Stimulated activated CD4-positive, alpha-beta T cell treated with anti-CD3 and anti-CD28 coated beads, Interleukin-15, amount 100 ng/mL, for 1 hour (primary cell): ENCODE measurements around the gene WNT7B.

Source experiments
- DNase-seq, 2 donors: peaks; one replicate each; pipeline ENCODE4 v3.0.0-alpha.2; 2020; ENCODE audit warnings: low read depth in 1 of 2, low spot score in 1 of 2

The WNT7B gene

DNA sequence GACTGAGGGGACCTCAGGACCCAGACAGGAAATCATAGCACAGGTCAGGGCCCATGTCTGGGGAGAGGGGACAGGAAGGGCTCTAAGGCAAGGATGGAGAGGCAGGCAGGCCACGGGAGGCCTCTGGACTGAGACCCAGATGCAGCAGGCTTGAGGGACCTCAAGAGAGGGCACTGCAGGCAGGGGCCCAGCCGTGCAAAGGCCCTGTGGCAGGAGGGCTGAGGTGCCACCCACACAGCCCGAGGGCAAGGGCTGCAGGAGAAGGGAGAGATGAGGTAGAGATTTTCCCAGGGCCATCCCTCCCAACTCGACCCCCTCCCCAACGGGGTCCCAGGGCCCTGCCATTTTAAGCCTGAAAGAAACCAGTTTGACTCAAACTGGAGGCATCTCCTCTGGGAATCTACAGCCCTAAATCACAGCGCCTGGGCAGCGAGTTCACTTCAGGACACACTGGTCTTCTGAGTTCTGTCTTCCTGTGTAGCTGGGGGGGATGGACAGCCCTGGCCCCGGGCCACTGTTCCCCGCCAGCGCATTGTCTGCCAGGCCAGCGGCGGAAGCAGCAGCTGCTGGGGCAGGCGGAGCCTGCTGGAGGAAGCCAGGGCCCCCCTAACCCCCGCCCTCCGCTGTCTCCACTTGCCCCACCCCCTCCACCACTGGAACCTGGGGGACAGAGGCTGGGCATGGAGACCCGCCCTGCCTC, 20.3 kb upstream of the WNT7B start:
- DNase-seq: no peak

DNA sequence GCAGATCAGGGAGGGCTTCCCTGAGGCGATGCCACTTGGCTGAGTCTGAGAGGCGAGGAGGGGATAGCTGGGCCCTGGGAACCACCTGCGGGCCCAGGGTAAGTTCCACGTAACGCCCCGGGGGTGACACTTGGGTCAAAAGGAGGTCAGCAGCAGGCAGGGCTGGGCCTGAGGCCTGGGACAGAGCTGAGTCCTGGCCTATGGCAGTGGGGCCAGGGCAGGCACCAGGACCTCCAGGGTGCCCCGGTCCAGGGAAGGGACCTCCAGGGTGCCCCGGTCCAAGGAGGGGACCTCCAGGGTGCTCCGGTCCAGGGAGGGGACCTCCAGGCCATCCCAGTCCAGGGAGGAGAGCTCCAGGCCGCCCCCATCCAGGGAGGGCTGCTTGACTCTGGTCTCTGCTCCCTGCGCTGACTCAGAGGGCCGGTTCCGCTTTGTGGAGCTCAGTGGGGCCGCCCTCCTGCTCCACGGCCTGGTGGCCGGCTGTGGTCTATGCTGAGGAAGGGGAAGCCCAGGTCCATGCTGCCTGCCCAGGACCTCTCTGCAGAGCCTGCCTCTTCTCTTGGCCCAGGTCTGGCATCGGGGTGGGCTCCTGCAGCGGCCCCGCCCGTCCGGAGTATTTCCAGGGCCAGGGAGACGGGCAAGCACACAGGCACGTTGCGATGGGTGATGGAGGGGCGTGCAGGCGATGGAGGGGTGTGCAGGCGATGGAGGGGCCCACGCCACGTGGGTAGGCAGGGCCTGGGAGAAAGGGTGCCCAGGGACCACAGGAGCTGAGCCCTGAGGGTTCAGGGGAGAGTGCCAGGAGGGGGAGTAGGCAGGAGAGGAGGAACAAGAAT, 19.5 kb upstream of the WNT7B start:
- no peak for DNase-seq

DNA sequence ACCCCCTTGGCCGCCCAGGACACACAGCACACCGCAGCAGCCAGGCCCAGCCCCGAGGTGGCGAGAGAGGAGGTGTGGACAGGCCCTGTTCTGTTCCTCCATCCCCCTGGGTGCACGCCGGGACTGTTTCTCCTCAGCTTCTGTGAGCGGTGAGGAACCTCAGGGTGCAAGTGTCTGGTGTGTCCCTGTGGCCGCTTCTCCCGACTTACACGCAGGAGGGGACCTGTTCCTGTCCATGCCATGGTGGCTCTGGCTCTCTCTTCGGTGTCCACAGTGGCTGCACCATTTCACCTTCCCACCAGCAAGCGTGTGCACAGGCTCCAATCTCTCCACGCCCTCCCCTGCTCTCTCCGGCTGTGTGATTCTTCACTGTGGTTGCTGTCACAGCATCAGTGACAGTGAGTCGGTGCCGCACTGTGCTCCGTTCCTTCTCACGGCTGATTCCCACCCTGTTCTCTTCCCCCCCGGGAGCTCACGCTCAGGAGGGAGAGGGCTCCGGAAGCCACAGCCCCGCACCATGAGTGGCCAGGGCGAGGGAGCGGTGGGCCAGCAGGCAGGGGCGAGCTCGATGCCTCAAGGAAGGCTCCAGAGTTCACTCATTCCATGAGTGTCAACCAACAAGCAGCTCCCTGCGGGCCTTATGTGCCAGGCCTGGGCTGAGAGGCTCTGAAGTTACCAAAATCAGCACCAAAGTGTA, 18.6 kb upstream of the WNT7B start:
- DNase-seq: no peak

DNA sequence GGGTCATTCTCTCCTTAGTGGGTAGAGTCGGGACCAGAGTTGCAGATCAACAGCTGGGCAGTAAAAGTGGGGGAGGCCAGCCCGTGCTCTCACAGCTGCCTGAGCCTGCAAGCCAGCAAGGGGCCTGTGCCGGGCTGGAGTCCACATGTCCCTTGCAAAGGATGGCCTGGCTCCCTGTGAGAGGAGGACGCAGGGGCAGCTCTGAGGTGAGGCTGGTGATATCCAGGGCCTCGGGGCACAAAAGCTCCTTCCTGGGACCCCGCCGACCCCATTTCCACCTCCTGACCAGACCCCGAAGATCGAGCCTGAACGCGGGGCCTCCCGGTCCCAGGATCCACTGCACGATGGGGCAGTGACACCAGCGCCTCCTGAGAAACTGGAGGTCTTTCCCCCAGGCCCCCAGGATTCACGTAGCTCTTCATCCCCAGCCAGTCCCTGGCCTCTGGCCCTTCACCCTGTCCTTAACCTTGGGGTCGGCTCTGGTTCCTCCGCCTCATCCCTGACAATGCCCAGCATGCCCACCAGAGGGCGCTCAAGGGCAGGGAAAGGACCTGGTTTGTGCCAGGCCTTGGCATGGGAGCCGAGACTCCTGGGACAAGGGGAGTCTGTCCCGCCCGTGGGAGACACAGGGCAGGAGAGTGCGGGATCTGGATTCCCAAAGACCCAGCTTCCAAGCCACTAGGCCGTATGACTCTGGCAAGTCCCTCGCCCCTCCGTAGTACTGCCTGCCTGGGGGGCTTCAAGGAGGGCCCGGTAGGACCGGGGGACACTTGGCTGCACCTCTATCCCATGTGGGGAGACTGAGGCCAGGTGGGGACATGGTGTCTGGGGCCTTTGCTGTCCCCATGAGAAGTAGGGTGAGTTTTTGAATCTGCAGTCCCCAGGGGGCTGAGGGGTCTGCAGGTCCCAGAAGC, 17.8 kb upstream of the WNT7B start:
- DNase-seq: peak; percentile 60 to 71

DNA sequence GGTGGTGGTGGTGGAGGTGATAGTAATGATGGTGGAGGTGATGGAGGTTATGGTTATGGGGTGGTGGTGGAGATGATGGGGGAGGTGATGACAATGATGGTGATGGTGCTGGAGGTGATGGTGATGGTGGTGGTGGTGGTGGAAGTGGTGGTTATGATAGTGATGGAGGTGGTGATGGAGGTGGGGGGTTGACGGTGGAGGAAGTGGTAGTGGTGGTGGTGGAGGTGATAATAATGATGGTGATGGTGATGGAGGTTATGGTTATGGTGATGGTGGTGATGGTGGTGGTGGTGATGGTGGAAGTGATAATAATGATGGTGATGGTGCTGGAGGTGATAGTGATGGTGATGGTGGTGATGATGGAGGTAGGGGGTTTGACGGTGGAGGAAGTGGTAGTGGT, 16.9 kb upstream of the WNT7B start:
- DNase-seq: no peak

DNA sequence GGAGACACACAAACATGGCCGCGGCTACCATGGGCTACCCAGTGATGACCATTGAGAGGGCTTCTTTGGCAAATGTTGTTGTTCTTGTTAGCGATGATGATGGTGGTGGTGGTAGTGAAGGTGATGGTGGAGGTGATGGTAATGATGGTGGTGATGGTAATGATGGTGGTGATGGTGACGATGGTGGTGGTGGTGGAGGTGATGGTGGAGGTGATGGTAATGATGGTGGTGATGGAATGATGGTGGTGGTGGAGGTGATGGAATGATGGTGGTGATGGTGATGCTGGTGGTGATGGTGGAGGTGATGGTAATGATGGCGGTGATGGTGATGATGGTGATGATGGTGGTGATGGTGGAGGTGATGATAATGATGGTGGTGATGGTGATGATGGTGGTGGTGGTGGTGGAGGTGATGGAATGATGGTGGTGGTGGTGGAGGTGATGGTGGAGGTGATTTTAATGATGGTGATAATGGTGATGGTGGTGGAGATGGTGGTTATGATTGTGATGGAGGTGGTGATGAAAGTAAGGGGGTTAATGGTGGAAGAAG, 16.3 kb upstream of the WNT7B start:
- DNase-seq: no peak

DNA sequence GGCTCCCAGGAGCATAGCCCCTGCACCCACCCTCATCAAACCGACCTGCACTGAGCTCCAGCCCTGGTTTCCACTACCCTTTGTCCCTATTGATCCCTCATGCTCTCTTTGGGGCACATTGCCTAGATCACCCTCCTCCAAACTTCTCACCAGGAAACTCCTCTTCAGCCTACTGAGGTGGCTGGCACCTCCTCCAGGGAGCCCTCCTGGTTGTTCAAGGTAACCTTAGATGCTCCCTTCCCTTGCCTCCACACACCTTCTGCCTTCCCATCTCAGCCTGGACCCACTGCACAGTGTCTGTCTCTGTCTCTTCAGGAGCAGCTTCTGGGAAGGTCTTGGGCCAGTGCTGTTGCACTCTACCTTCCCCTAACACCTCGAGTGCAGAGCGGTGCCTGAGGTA, 15.8 kb upstream of the WNT7B start:
- DNase-seq: no peak

DNA sequence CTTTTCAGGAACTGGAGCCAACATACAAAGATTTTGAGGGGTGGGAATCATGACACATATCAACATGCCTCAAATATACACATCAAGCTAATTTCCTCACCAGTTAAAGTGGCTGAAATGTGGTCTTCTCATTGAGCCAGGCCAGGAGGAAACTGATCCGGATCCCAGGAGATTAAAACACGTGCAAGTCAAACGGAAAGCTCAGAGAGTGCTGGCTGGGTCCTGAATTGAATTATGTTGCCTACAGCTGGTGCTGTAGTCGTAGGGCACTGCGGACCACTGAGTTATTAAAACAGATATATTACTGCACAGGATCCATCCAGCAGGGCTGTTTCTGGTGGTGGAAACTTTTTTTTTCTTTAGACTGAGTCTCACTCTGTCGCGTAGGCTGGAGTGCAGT, 14.1 kb upstream of the WNT7B start:
- no peak for DNase-seq

DNA sequence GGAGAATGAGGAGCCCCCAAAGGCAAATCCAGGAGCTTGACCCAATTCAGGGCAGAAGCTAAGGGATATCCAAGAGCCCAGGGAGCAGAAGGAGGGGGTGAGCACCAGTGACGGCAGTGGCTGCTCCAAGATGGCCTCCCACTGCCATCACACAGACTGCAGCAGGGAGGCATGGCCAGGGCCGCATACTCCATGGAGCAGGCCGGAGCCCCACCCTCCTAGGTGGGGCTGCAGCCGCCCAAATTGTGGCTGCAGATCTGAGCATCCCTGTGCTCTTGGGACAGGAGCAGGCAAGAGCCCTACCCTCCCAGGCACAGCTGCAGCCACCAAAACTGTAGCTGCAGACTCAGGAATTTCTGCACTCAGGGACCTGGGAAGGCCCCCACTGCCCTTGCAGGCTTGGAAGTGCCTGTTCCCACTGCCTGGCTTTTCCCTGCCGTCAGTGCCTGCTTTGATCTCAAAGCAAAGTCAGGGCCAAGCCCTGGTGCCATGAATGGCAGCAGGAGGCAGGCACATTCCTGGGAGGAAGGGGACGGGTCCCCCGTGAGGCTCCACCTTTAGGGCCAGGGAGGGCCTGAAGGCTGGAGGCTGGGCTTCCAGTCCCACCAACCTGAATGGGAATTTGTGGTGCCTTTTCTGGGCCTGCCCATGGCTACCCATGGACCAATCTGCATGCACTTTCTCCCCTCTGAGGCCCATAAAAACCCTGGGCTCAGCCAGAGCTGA, 10.3 kb upstream of the WNT7B start:
- no peak for DNase-seq

DNA sequence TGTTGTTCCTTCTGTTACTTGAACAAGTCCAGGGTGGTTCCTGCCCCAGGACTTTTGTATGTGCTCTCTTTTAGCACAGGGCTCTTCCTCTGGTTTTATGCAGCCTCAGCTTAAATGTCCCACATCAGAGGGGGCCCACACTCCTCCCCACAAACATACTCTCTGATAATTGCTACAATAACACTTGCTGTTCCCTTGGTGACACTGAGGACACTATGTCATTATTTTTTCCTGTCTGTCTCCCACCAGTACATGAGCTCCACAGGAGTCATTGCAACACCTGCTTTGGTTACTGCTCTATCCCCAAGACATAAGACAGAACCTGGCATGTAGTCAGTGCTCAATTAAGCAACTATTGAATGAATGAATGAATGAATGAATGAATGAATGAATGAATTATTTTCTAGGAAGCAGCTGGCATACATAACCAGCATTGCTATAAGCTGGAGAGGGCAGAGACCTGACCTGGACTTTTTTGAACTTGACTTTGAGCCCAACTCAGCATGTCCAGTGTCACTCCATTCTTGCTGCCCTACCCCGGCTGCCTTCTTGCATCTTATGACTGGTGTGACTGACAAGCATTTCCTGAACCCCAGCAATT, 7.5 kb upstream of the WNT7B start:
- DNase-seq: no peak

DNA sequence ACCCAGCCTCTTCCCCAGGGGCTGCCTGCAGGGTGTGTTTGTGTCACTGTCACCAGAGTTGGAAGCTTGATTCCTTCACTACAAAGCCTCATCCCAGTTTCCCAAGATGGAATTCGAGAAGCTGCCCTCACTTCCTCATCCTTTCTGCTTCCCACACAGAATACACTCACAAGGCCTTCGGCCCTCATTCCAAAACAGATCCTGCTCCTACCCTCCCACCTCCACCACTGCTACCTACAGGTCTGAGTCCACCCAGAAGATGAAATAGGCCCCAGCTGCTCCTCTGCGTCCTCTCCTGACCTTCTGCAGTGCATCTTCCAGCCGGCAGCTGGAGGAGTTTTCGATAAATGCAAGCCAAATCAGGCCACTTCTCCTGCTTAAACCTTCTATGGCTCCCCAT, 6.8 kb upstream of the WNT7B start:
- no peak for DNase-seq

DNA sequence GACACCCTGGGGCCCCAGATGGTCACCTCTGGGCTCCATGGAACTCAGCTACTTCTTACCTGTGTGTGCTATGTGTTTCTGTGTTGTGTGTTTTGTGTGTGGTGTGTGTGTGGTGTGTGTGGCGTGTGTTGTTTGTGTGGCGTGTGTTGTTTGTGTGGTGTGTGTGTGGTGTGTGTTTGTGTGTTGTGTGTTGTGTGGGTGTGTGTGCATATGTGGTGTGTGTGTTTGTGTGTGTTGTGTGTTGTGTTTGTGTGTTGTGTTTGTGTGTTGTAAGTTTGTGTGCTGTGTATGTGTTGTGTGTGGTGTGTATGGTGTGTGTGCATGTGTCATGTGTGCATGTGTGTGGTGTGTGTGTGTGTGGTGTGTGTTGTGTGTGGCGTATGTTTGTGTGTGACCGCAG, 3.8 kb upstream of the WNT7B start:
- no peak for DNase-seq

DNA sequence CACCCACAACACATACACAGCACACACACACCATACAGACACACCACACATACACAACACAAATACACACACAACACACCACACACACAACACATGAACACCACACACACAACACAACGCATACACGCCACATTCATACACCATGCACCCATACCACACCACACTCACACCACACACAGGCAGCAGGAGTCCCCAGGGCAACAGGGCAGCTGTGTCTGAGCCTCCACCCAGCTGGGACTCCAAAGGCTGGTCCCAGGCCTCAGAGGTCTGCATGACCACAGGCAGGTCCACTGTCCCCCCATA, 3.3 kb upstream of the WNT7B start:
- no peak for DNase-seq

DNA sequence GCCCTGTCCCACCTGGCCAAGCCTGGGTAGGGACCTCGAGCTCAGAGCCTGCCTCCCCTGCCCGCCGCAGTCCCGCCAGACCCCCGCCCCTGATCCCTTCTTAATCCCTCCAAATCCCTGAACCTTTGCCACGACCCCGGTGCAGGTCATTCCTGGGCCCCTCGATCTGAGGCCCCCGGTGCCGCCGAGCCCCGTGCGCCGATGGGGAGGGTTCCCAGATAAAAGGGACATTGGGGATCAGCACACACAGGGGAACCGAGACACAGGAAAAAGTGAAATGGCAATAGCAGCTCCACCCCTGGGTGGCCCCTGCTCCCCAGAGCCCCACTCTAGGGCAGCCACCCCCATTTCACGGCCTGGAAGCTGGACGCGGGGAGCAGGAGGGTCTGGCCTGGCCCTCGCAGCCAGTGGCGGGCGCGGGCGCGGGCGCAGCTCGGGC, 1.3 kb upstream of the WNT7B start:
- no peak for DNase-seq

DNA sequence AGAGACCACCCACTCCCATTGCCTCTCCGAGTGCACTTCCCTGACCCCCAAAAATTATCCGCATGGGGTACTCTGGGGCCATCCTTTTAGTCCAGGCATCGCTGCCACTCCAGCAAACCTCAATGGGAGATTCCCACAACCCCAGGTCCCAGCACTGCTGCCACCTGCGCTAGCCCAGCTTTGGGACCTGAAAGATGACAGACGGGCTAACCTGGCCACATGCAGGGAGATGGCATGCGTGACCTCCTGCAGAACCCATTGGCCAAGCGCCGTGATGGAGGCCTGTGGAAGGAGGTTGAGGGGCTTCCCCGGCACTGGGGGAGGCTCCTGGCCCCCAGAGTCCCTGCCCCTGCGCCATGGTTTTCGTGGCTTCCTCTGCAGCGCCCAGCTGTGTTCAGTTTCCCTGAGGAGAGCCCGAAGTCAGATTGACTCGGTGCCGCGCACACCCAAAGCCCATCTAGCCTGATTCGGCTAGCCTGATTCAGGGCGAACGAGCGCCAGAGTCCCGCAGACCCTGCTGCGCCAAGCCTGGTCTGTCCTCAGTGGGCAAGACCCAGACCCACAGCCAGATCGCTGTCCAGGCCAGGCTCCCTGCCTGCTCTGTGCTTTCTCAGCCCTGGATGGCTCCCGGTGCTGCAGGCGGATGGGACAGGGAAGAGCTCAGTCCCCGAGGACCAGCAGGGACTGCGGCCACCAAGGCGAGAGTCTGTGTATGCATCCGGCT, 751 bp upstream of the WNT7B start:
- DNase-seq: no peak

DNA sequence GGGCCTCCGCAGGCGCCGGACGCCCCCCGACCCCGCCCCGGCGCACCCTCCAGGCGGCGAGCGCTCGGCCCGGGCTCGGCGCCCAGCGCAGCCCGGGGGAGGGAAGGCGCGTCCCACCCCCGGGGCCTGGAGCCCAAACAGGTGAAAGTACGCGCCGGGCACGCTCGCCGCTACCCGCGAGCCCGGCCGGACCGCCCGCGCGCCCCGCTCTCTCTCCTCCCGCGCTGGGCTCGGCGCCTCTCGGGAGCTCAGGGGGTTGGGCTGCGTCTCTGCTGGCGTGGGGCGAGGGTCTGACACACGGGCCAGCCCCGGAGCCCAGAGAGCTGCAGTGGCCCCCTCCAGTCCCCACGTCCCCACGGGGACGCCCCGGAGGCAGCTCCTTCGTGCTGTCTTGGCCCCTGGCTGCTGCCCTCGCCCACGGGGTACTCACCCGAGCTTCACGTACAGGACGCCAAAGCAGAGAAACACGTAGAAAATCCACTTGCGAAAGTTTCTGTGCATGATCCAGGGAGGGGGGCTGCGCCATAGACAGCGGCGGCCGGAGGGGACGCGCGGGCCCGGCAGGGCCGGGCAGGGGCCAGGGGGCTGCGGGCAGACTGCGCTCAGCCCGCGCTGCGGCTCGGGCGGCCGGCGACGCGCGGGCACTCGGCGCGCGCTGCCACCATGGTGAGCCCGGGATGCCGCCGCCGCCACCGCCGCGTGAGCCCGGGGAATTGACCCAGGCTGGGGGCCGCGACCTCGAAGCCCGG, 534 bp downstream of the WNT7B start:
- no peak for DNase-seq

DNA sequence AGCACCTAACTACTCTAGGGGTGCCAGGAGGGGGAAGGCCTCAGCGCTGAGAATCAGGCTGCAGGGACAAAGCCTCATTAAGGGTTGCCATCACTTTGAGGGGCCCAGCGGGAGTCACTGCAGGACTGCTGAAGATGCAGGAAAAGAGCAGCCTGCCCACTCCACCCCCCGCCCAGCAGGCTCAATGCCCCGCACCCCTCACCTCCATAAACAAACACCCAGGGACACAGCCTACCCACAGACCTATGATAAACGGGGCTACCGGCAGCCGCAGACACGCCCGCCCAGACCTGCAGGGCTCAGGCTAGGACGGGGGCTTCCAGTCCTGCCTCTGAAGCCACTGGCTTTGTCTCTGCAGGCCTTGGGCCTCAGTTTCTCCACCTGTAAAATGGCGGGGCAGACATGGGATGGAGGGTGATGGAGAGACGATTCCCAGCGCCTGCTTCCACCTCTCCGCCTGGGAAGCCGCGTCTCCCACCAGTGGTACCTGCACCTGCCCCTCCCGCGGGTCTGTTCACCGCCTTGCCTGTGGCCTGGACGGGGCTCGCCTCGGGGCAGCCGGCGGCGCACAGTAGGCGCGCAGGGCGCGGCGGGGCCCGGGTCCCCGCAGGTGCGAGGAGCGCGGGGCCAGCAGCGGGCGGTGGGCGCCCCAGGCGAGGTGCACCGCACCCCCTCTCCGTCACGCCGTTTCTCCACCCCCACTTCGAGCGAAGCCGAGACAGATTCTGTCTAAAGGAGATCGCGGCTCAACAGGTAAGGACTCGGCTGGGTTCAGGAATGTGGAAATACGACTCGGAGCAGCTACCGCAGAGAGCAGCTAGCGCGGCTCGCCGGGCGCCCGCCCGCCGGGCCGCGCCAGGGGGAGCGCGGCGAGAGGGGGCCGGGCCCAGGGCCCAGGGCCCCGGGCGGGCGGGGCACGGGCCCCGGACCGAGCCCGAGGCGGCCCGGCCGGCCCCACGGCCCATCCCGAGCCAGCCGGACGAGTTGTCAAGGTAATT, 1.5 kb downstream of the WNT7B start:
- DNase-seq: no peak
